Muscle of leg (tissue), 11 donors: Measurements from ENCODE around the gene SMG1. TPM values are rescaled to one million over a fixed set of nuclear protein-coding genes. Genes with fewer than 3 reads are reported as not detected.
"Not testable (repeated sequence)": the region's sequence is repeated elsewhere in the genome, so short reads cannot be mapped to it uniquely, and the experiment has no call there.

ENCODE experiments used
- DNase-seq: peaks from one replicate; pipeline ENCODE4 v3.0.0; 2013
- H3K27ac ChIP-seq: one replicate; pipeline ENCODE4 v1.5.1; 2013; ENCODE audit warnings: mild to moderate bottlenecking, low read length, control low read depth
- H3K27me3 ChIP-seq: one replicate; pipeline ENCODE4 v1.6.1; 2013; ENCODE audit warnings: low read length; ENCODE audit not compliant: control insufficient read depth, insufficient read depth
- H3K36me3 ChIP-seq: one replicate; pipeline ENCODE4 v1.6.1; 2013; ENCODE audit warnings: low read length; ENCODE audit not compliant: control insufficient read depth, insufficient read depth
- H3K4me1 ChIP-seq: one replicate; pipeline ENCODE4 v1.6.1; 2013; ENCODE audit warnings: low read length; ENCODE audit not compliant: control insufficient read depth, insufficient read depth
- H3K4me3 ChIP-seq: one replicate; pipeline ENCODE4 v1.5.1; 2013; ENCODE audit warnings: low read length, control low read depth
- H3K9me3 ChIP-seq: replicated peaks from 2 replicates; pipeline ENCODE4 v1.6.1; 2013; ENCODE audit warnings: low read depth, low read length; ENCODE audit not compliant: control insufficient read depth
- whole genome bisulfite sequencing: methylation state at CpG from one replicate; pipeline ENCODE4 v1.1.5; 2013; ENCODE audit warnings: missing lambda C conversion rate; ENCODE audit not compliant: insufficient coverage; 5-methylcytosine and 5-hydroxymethylcytosine counted together
- polyA plus RNA-seq, 8 donors: library from polyadenylated mRNA; unstranded; fragments of 120-200 nt; gene quantifications; one replicate each; pipeline versions ENCODE4 v1.2.1 to v1.2.3, GENCODE V29; 2013; ENCODE audit warnings: inconsistent platforms in 1 of 8, low replicate concordance in 1 of 8; ENCODE audit not compliant: insufficient read length in 8 of 8, insufficient read depth in 1 of 8
- total RNA-seq: library from RNA; stranded (reverse); fragments of 120-200 nt; gene quantifications from one replicate; pipeline ENCODE4 v1.2.4, GENCODE V29; 2013

Gene SMG1
- total and polyA plus RNA-seq, 9 donors, result 24.7 to 49.5 (median 35.8) TPM

GRCh38 chr16:18936727-18937340, 10.6 kb upstream of the SMG1 start:
- no peak overlapping the region for H3K4me3 ChIP-seq
- 90% methylated on average over 3 of the region's 7 CpGs for whole genome bisulfite sequencing
- no peaks in the 10 kb centered on the region for H3K27me3 ChIP-seq
- H3K4me1 ChIP-seq, result no peaks in the 10 kb centered on the region
- H3K27ac ChIP-seq, result no peak overlapping the region
- no peaks in the 10 kb centered on the region for H3K36me3 ChIP-seq
- DNase-seq, result no peak
- H3K9me3 ChIP-seq, result no peaks in the 10 kb centered on the region

- no peak for DNase-seq
- no peaks in the 10 kb centered on the region for H3K9me3 ChIP-seq
- H3K27ac ChIP-seq, result no peak overlapping the region
- no CpG with 5 or more reads among the region's 1 CpG for WGBS
- no peaks in the 10 kb centered on the region for H3K36me3 ChIP-seq
- H3K4me1 ChIP-seq, result no peaks in the 10 kb centered on the region
- H3K4me3 ChIP-seq, result no peak overlapping the region
- no peaks in the 10 kb centered on the region for H3K27me3 ChIP-seq
Measured at GRCh38 chr16:18933501-18933900, 7.3 kb upstream of the SMG1 start.

- no peaks in the 10 kb centered on the region for H3K36me3 ChIP-seq
- DNase-seq, result no peak
- H3K4me1 ChIP-seq, result no peaks in the 10 kb centered on the region
- no peaks in the 10 kb centered on the region for H3K9me3 ChIP-seq
- no peak overlapping the region for H3K27ac ChIP-seq
- 33% methylated on average over 1 of the region's 5 CpGs for WGBS
- H3K4me3 ChIP-seq, result no peak overlapping the region
- H3K27me3 ChIP-seq, result no peaks in the 10 kb centered on the region
Measured at GRCh38 chr16:18932243-18932987, 6.2 kb upstream of the SMG1 start.

GRCh38 chr16:18931756-18932155, 5.5 kb upstream of the SMG1 start:
- no peaks in the 10 kb centered on the region for H3K27me3 ChIP-seq
- WGBS, result no CpG with 5 or more reads among the region's 5 CpGs
- no peak for DNase-seq
- H3K27ac ChIP-seq, result no peak overlapping the region
- no peaks in the 10 kb centered on the region for H3K36me3 ChIP-seq
- H3K4me3 ChIP-seq, result no peak overlapping the region
- H3K4me1 ChIP-seq, result no peaks in the 10 kb centered on the region
- no peaks in the 10 kb centered on the region for H3K9me3 ChIP-seq

GRCh38 chr16:18930095-18930494, 3.9 kb upstream of the SMG1 start:
- H3K27me3 ChIP-seq, H3K36me3 ChIP-seq, H3K4me3 ChIP-seq, H3K27ac ChIP-seq, H3K9me3 ChIP-seq, DNase-seq, H3K4me1 ChIP-seq: not testable (repeated sequence)
- WGBS, result no CpG with 5 or more reads among the region's 4 CpGs

- not testable (repeated sequence) for H3K27me3 ChIP-seq, H3K36me3 ChIP-seq, H3K9me3 ChIP-seq, DNase-seq, H3K27ac ChIP-seq, H3K4me1 ChIP-seq, H3K4me3 ChIP-seq
- 88% methylated on average over 5 of the region's 7 CpGs for whole genome bisulfite sequencing
Measured at GRCh38 chr16:18928073-18928472, 1.9 kb upstream of the SMG1 start.

- not testable (repeated sequence) for H3K4me1 ChIP-seq, H3K36me3 ChIP-seq, H3K9me3 ChIP-seq, H3K27me3 ChIP-seq
- 0% methylated on average over 21 of the region's 42 CpGs for WGBS
- H3K4me3 ChIP-seq, result peak overlapping the region; percentile 76
- peak; percentile 60 for DNase-seq
- H3K27ac ChIP-seq, result peak overlapping the region; percentile 82
Measured at GRCh38 chr16:18925215-18925985, 808 bp downstream of the SMG1 start.

- H3K4me3 ChIP-seq, H3K27ac ChIP-seq: not testable (repeated sequence)
Measured at GRCh38 chr16:18923935-18924334, 2.3 kb downstream of the SMG1 start.

GRCh38 chr16:18923124-18923523, 3.1 kb downstream of the SMG1 start:
- H3K27me3 ChIP-seq, H3K27ac ChIP-seq, H3K4me1 ChIP-seq, DNase-seq, H3K36me3 ChIP-seq, H3K4me3 ChIP-seq, H3K9me3 ChIP-seq: not testable (repeated sequence)
- no CpG with 5 or more reads among the region's 8 CpGs for WGBS

More at GRCh38 chr16:18923935-18924334, 2.3 kb downstream of the SMG1 start:
- not testable (repeated sequence) for H3K4me1 ChIP-seq, DNase-seq, H3K36me3 ChIP-seq, H3K27me3 ChIP-seq, H3K9me3 ChIP-seq
- 8% methylated on average over 2 of the region's 5 CpGs for WGBS

- not testable (repeated sequence) for H3K4me3 ChIP-seq, H3K27ac ChIP-seq, H3K9me3 ChIP-seq, H3K4me1 ChIP-seq, H3K36me3 ChIP-seq, H3K27me3 ChIP-seq, DNase-seq
- WGBS, result no CpG with 5 or more reads among the region's 2 CpGs
Measured at GRCh38 chr16:18909585-18909984, 16.6 kb downstream of the SMG1 start.
